ENCODE data around the gene FNIP1.
"Not testable (repeated sequence)": the region's sequence is repeated elsewhere in the genome, so short reads cannot be mapped to it uniquely, and the experiment has no call there.

The FNIP1 gene

GRCh38 chr5:131634996-131635683 lies 161.7 kb downstream of the FNIP1 start, which contains the start of gene RAPGEF6:
TSS of gene RAPGEF6 (minus strand) at chr5:131635229. CDS start at chr5:131635030, 199 bp downstream.
- peak; percentile 78 for DNase-seq

GRCh38 chr5:131634666-131634995 lies 162.2 kb downstream of the FNIP1 start:
- DNase-seq = no peak

DNA sequence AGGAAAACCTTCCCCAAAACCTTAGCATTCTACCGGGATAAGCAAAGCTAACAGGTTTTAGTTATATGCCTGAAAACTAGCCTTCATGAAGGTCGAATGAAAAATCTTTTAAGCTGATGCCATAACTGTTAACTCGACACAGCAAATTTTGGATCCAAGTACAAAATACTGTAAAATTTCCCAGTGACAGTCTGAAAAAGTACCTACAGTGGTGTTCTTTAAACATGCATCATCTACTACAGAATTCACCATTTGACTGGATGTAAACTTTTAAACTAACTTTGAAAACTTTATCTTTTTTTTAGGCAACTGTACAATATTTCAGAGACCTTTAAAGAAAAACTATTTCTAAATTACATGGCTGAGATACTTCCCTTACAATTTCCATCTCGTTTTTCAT lies 162.6 kb downstream of the FNIP1 start:
- DNase-seq = no peak

- DNase-seq = no peak
Observed at GRCh38 chr5:131633830-131634229, 163.0 kb downstream of the FNIP1 start.

- no peak for DNase-seq
Observed at GRCh38 chr5:131630963-131631350, 165.9 kb downstream of the FNIP1 start.

DNA sequence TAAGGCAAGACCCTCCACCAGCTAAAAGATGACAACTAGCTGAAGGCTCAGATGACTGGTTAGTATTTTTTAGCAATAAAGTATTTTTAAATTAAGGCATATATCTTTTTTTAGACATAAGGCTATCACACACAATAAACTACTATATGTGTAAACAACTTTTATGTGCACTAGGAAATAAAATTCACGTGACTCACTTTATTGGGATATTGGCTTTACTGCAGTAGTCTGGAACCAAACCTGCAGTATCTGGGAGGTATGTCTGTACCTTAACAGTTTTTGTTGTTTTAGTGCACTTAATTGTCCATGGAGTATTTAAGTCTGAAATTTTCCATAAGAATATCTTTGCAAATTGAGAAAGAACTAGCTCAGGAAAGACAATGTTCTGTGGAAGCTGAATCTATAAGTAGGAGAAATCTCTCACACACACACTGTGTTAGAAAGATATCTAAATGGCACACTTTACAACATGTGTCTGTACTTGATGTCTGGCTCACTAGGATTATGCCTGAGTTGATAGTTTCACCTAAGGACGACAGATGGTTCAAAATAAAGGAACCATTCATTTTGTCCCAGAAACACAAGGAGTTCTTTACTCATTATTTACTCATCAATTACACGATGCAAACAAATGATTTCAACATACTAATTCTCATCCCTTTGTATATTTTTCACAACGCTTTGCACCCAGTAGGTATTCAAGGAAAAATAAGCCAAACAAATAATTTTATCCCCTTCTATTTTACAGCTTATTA lies 166.4 kb downstream of the FNIP1 start:
- no peak for DNase-seq

GRCh38 chr5:131628990-131629389 lies 167.8 kb downstream of the FNIP1 start:
- DNase-seq = no peak

DNA sequence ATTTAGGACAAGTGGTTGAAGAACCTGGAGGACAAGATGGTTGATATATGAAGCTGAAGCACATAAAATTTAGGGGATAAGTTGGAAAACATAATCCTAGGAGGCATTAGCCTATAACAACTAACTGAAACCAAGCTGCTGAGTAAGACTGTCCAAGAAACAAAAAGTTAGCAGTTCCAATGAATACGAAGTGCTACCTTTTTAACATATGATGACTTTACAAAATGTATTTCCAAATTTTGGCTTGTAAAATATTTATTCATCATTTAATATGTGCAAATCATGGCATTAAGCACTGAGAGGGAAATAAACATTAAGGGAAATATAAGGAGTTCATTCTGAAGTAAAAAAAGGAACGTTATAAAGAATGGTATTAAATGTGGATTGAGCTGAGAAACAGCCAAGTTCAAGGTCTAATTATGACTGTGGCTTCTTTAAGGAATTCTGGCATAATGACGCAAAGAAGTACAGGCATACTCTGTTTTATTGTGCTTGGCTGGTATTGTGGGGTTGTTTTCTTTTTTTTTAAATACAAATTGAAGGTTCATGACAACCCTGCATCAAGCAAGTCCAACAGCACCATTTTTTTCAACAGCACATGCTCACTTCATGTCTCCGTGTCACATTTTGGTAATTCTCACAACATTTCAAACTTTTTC lies 169.5 kb downstream of the FNIP1 start:
- no peak for DNase-seq

DNA sequence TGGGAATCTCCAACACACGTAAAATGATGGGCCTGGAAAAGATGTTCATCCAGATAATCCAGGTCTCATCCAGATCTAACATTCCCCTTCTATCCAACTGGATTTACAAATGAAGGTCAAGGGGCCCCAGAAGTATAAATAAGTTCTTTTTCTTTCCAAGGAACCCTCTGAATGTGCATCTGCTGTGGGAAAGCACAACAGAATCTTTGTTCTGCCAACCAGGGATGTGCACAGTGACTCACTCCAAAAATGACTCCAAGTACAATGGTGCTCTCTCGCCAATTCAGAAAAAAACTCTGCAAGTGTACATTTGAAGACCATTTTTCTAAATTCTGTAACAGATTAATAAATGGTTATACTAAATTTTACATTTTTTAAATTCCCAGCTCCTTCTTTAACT lies 174.2 kb downstream of the FNIP1 start:
- DNase-seq = no peak

DNA sequence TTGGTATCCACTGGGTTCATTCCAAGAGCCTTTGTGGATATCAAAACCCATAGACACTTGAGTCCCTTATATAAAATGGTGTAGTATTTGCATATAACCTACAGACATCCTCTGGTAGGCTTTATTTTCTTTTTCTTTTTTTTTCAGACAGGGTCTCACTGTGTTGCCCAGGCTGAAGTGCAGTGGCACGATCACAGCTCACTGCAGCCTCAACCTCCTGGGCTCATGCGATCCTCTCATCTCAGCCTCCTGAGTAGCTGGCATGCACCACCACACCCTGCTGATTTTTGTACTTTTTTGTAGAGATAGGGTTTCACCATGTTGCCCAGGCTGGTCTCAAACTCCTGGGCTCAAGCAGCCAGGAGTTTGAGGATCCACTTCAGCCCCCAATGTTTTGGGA lies 175.7 kb downstream of the FNIP1 start:
- DNase-seq = not testable (repeated sequence)

- DNase-seq = no peak
Observed at GRCh38 chr5:131619102-131619501, 177.7 kb downstream of the FNIP1 start.

- no peak for DNase-seq
Observed at GRCh38 chr5:131617140-131617822, 179.5 kb downstream of the FNIP1 start.

DNA sequence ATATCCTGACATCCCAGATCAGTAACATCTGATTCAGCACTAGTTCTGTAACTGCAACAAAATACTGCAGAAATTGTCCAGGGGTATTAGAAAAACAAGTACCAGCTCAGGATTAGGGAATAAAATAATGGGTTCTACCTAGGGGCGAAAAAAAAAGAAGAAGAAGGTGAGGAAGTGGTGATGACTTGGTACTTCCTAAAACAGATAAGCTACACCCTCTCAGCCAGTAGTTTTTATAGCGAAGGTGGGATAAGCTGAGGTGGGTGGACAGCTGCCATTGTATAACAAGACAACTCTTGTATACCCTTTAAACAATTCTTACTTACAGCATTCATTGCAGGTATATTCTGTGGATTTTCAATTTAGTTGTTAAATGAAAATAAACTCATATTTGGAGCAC lies 180.9 kb downstream of the FNIP1 start:
- DNase-seq = no peak

GRCh38 chr5:131613423-131613822 lies 183.4 kb downstream of the FNIP1 start:
- DNase-seq = no peak

DNA sequence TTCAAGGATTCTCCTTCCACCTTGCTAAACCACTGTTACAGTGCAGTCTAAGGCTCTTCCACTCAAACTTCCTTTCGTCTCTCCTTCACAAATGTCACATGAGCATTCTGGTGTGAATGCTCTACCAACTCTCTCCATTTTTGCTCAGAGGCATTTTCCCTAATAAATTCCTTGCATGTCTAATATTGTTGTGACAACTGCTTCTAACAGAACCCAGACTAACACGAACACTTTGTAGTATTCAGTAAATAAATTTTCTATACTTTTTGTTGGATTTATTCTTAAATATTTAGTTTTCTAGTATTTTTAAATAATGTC lies 185.8 kb downstream of the FNIP1 start:
- no peak for DNase-seq

DNA sequence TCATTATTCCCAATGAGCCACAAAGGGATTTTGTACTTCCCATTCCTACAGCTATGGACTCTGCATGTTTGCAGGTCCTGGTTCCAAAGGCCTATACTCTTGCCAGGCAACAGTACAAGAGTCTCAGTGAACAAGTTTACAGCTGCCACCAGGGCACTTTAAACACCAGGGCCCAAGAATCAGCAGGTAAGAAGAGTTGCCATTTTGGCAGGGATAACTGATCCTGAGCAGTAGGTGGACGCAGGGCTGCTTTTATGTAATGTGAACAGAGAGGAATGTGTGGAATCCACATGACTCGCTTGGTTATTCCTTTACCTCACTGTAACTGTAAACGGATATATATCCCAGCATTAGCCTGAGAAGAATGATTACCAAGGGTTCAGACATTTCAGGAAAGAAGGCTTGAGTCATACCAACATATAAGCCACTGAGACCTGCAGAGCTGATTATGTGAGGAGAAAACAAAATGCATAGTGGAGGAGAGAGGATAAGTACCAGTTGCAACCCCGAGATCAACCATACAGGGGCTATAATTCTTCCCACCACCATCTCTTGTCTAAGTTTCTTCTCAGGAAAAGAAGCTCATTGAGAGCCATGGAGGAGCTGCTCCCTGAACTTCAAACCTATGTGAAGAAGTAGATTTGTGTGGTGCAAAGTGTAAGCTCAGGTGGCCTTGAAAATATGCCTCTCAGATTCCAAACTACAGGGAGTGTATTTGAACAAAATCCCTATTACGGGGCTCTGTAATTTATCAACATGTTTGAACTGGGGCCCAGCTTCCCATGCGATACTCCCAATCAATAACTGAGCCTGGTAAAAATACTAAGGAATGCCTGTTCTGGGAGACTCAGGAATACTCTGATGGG lies 186.4 kb downstream of the FNIP1 start:
- no peak for DNase-seq

DNA sequence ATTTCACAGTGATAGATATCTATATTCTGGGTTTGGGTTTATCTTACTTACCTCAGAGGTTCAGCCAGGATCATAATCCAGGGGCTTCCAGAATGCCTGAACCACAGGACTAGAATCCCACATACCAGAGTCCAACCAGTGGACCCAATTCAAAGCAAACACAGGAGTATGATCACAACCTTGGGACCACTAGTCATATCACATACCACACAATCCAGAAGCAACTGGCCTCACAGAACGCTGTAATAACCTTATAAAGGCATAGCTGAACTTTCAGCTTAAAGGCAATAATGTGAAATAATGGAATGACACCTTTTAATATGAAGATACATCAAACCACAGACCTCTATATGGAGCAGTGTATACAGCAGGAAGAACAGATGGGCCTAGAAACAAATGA lies 187.0 kb downstream of the FNIP1 start:
- no peak for DNase-seq

- no peak for DNase-seq
Observed at GRCh38 chr5:131608597-131608996, 188.2 kb downstream of the FNIP1 start.

DNA sequence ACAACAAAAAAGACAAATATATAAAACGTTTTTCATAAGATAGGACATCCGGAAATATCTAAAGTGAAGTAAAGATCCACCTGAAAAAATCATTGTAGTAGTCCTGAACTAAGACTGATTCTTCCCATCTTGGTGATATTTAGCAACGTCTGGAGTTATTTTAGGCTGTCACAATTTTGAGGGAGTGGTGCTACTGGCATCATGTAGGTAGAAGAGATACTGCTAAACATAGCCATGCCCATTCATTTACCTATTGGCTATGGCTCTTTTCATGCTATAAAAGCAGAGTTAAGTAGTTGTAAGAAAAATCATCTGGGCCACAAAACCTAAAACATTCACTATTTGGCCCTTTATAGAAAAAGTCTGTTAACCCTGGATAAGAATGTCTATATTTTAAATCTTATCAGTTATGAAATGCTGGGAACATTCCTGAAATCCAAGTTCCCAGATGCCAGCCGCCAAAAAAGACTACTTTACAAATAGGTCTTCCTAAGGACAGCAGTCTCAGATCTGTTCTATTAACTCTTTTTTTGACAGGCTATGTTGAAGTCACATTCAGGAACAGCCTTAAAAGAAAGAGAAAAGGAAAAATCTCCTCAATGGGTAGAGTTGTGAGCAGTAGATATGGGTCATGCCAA lies 188.8 kb downstream of the FNIP1 start:
- DNase-seq = no peak

DNA sequence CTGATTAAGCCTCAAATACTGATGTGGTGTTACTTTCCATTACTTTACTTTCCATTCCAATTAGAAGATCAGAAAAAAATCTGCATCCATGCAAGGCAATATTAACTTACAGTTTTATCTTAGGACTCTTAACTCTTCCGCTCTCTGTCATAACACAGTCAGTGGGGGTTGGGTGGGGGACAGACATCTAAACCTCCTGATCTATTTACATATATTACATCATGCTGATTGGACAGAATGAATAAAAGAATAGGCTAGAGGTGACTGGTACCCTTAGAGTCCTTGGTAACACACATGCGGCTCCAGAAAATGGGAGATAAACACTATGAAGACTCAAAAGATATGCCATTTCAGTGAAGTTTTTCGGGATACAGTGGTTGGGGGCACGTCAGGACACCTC lies 189.4 kb downstream of the FNIP1 start:
- DNase-seq = no peak

- DNase-seq = no peak
Observed at GRCh38 chr5:131605086-131605485, 191.7 kb downstream of the FNIP1 start.

Data from NCI-H1417 treated with DMSO at 0.1 percent for 48 hours (cell line).